Activated CD4-positive, alpha-beta T cell treated with anti-CD3 and anti-CD28 coated beads for 4 hours (primary cell): ENCODE data around the gene CTRL.
"Not testable (repeated sequence)": the region's sequence is repeated elsewhere in the genome, so short reads cannot be mapped to it uniquely, and the experiment has no call there.

Experiments used
- DNase-seq, 2 donors: peaks; one replicate each; pipeline ENCODE4 v3.0.0-alpha.2; 2020

CTRL gene

DNA sequence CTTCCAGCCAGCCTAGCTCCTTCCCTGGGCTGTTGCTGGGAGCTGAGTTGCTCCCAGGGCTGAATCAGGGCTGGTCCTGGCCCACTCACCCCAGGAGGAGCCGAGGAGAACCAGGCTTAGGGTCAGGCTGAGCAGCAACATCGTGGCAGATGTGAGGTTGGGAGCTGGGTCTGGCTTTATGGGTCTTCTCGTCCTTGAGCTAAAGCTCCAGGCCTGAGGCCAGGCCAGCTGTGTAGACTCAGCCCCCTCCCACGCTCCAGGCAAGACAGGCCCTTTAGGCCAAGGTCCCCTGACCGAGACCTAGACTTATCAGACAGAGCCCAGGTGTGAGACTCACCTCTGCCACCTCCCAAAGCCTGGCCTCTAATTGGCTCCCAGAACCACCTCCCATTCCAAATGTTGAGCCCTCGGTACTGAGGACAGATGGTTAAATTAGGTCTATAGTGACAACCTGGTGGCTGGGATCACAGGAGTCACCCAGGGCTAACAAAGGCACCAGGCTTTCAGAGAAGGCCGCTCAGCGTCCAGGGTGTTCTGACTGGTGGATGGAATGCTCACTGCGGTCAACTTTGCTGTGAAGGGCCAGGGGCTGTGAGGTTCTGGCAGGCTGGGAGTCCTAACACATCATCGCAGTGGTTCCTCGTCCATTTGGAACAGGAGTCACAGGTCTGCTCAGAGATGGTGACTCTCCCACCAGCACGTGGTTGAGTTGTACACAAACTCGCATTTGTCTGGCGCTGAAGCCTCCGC lies at the start of gene CTRL:
TSS of gene CTRL (minus strand) at position 151 of the 750 bp plus-strand sequence. CDS start at position 141, 10 bp downstream.
- no peak for DNase-seq

DNA sequence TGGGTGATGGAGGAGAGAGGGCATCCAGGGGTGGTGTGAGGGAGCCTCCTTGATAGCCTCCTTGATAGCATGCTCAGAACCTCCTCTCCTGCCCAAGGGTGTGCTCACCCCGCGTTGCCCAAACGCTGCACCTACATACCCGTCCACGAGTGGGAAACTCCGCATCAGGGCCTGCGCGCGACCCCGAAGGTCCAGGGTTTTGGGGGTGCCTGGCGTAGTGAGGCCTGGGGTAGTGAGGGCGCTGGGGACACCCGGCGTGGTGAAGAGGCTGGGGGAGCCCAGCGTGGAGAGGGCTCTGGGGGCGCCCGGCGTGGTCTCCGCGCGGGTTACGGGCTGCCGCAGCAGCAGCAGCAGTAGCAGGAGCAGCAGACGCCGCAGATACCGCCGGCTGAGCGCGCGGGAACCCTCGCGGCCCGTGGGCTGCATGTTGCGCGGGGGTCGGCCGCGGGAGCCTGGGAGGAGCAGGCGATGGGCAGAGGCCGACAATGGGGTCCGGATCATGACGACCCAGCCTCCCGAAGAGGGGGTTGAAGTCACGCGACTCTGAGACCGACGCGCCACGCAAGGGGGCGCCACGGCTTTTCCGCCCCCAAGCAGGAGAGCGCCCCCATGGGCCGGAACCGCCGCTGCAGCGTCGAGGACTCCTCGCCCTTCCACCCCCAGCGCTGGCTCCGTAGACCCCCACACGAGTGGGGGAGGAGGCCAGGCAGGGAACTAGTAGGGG lies 48.5 kb upstream of the CTRL start, which contains the start of gene DPEP3:
TSS of gene DPEP3 (minus strand) at position 545 of the 724 bp plus-strand sequence. CDS start at position 426, 119 bp downstream.
- no peak for DNase-seq

DNA sequence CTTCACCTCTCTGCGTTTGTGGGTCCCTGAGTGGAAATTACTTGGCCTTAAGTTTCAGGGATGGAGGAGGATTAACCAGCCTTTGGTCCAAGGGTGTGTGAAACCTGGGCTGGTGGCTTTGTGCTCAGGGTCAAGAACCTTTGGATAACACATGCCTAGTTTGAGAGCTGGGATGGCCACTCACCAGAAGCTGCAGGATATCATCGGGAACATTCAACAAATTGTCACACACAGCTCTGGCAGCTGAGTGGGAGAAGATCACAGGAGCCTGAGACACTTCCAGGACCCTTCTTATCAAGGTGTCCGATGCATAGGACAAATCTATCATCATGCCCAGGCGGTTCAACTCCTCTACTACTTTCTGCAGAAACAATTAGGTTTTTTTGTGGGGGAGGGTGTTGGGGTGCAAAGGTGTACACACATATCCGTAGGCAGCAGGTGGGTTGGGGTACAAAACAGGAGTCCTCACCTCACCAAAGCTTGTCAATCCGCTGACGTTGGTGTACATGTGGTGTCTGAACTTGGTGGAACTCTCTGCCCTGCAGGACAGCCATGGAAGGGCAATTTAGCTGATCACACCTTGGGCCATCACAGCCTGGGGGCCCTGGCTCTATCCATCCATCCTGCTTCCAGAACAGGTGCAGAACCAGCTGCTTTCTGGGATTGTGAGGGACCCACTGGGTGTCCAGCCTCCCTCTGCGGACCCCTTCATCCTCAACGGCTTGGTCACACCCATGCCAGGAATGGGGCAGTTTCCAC lies 46.0 kb upstream of the CTRL start:
- no peak for DNase-seq

DNA sequence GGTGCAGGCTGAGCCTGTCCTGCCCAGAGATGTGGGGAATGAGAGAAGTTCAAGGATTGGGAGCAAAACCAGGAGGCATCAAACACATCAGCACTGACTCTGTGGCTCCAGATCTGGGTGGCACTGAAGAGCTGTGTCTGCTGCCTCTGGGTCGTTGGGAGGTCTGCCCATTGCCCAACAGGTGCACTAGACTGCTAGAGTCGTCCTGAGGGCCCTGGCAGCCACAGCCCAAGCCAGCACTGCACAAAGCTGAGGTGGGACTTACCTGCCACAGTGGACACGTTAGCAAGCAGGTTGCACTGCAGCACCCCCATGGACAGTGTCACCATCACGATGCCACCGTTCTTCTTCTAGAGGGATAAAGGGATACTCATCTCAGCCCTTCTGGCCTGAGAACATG lies 45.3 kb upstream of the CTRL start:
- DNase-seq, result no peak

DNA sequence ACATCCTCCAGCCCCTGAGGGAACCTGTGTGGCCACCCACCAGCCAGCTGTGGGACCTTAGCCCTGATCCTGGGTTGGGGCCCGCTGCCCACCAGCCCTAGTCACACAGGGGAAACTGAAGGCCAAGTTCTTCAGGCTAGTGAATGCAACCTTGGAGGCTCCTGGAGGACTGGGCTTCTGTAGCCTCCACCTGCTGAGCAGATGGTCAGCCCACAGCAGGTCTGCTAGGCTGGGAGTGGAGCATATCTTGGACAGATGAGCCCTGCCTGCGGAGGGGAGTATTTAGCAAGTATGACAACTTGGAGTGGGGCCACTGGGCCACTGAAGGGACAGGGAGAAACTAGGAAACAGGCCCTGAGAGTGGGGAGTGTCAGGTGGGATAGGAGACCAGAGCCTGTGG lies 44.5 kb upstream of the CTRL start:
- DNase-seq, result no peak

DNA sequence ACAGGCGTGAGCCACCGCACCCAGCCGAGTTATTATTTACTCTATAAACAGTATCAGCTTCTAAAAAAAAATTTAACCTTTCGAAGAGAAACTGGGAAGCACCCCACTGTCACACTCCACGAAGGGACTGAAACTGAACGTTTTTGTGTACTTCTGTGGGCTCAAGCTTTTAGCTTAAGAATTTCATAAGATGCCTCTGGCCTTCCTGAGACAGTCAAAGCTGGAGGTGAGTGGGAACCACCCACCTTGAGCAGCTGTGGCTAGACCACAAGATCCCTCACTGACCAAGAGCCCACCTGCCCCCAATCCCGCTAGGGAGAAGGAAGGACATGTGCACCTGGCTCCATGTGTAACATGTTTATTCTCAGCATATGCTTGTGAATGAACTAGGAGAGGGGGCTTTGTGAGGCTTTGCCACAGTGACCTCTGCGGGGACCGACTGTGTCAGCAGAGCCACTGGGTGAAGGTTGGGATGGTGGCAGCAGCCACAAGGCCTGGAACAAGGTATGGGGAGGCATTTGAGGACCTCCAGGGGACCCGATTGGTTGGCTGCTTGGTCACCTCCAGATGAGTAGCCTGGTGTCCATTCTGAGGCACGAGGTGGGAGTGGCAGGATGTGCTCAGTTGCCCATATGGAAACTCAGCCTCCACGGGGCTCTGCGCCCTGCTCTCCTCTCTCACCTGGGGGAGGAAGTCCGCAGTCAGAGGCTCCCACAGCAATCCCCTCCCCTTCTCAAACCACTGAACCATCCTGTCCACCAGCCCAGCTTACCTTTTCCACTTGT lies 43.9 kb upstream of the CTRL start:
- DNase-seq, result no peak

DNA sequence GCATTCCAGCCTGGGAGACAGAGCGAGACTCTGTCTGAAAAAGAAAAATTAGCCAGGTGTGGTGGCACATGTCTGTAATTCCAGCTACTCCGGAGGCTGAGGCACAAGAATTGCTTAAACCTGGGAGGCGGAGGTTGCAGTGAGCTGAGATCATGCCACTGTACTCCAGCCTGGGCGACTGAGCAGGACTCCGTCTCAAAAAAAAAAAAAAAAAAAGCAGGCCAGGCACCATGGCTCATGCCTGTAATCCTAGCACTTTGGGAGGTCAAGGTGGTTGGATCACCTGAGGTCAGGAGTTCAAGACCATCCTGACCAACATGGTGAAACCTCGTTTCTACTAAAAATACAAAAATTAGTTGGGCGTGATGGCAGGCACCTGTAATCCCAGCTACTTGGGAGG lies 40.6 kb upstream of the CTRL start:
- DNase-seq, result not testable (repeated sequence)

DNA sequence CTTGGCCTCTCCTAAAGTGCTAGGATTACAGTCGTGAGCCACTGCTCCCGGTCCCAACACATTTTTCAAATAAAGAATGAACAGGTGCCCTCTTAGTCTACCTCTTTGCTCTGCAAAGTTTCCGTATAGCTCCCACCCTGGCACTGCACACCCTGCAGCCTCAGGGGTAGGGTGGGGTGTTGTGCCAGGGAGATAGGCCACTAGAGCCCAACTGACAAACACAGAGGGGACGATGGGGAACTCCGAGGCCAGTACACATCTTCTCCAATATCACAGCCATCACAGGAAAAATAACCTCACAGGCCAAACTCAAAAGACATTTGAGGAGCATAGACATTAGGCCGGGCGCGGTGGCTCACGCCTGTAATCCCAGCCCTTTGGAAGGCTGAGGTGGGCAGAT lies 39.4 kb upstream of the CTRL start:
- DNase-seq, result no peak

DNA sequence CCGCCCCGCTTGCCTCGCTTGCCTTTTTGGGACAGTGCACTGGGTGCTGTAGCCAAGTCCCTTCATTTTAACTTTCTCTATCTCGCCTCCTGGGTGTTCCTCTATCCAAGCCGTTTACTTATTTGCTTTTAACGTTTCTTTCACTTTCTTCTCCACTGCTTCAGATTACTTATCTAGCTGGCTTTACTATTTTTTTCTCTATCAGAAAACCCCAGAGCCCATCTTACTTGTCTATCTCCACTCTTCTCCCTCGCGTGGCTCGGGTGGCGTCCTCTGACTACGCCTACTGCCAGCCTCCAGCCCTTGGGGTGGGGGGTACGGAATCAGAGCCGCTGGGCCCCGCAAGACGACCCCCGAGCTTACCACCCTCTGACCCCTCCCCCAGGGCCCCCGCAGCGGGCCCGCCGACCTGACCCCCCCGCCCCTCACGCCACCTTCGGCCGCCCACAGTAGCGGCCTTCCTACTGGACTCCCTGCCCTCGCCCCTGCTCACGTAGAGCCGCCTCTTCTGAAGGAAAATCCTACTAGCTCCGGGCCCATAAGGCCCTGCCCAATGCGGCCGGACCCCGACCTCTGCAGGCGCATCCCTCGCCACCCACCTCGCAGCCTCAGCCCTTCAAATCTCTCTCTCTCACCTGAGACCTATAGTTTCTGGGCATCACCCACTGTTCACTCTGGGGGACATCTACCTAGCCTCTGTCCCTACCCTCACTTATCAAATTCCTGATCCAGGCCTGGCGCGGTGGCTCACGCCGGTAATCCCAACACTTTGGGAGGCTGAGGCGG lies 37.8 kb upstream of the CTRL start:
- DNase-seq, result no peak

DNA sequence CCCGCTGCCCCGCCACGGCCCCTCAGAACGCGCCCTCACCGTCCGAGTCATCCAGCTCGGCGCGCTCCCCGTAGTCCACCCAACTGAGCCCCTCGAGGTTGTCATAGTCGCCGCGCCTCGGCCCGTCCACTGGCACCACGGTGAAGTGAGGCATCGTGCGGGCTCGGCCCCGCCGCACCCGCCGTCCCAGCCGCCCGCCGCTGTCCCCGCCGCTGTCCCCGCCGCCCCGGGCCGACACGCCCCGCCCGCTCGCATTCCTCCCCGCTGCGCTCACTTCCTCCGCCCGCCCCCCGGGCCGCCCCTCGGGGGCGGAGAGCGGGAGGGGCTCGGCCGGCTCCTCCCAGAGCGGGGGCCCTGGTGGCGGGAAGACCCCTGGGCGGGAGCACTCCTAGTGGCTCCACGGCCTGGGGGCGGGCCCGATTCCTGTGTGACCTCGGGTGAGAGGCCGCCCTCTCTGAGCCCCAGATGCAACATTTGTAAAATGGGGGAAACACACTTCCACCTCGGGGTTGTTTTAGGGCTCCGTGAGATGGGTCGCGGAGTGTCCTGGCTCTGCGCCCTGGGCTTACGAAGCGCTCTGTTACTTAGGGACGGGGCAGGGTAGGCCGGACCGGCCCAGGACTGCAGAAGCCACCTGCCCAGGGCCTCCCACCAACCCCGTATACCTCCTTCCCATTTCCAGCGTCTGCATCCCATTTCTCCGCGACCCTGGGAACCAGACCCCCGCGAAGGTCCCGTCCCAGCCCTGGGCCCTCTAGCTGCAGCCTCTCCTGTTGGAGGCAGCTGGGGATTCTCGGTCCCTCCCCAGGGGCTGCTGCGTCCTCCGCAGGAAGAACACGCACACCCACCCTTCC lies 37.0 kb upstream of the CTRL start, which contains the start of gene SLC12A4:
TSS of gene SLC12A4 (minus strand) at position 238 of the 854 bp plus-strand sequence. CDS start at position 154, 84 bp downstream.
- DNase-seq, result peak; percentile 77 to 78

DNA sequence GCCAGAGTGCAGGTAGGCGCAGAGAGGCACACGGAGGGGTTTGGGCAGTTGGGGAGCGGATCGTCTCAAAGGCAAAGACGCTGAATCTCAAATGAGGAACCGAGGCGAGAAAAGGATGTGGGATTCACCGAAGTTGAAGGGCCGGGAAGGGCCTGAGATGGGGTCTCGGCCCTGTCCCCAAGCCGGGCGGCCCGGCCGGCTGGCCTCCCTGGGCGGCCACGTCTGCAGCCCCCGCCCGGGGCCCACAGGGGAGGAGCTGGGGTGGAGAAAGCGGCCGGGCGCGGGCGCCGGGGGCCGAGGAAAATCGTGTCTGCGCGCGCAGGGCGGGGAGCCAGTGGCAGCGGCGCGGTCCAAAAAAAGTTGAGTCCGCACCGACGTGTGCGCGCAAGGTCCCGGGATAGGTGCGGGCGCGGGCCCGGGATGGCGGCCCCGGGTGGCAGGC lies 36.3 kb upstream of the CTRL start:
- peak in 1 of 2 donors; percentile 21 for DNase-seq

DNA sequence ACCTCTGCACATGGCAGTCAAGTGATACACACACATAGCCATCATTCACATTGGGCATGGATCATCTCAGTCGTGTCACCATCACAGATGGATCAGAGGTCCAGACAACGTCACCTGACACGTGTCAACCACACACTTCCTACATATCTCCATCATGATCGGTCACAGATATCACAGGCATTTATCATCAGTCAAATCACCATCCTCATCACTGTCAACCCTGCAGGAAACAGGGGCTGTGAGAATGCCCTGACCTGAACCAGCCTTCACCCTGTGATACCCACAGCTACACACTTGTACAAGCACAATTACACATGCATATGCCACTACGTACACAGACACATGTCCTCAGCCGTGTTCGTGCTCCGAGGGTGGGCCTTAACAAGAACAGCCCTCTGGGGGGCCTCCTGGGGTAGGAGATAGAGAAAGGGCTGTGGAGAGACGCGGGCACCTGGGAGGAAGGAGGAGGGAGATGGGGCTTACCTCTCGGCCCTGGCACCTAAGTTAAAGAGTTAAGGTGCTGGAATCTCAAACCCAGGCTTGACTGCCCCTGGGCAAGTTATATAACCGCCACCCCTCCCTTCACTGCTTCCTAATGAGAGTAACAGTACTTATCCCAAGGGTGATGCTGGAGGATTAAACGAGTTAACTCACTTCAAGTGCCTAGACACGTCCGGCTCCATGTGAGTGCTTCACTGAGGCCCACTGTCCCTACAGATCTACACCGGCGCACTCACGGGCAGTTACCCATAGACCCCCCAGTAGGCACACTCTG lies 35.7 kb upstream of the CTRL start:
- no peak for DNase-seq

DNA sequence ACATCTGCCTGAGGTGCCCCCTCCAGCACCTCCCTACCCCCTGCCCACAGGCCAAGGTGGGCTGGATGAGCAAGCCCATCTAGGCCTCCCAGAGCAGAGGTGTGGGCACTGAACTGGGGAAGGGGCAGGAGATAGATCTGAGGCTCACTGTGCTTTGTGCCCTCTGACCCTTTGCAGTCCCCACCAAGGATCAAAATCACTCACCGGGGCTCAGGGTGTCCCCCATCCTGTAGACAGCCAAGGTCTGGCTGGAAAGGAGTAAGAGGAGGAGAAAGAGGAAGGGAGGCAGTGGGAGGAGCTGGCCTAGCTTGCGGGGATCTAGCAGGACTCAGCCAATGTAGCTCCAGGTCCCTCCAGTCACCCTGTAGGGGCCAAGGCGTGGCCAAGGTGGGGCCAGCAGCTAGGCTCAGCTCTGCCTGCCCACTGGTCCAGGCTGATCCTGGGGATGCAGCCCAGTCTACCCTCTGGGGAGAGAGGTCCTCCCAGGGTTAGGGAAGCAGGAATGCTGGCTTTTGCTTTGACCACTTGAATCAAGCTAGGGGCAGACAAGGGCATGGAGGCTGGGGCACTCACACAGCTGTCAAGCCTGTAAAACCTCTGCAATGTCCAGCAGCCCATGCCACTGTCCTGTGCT lies 35.0 kb upstream of the CTRL start:
- no peak for DNase-seq

DNA sequence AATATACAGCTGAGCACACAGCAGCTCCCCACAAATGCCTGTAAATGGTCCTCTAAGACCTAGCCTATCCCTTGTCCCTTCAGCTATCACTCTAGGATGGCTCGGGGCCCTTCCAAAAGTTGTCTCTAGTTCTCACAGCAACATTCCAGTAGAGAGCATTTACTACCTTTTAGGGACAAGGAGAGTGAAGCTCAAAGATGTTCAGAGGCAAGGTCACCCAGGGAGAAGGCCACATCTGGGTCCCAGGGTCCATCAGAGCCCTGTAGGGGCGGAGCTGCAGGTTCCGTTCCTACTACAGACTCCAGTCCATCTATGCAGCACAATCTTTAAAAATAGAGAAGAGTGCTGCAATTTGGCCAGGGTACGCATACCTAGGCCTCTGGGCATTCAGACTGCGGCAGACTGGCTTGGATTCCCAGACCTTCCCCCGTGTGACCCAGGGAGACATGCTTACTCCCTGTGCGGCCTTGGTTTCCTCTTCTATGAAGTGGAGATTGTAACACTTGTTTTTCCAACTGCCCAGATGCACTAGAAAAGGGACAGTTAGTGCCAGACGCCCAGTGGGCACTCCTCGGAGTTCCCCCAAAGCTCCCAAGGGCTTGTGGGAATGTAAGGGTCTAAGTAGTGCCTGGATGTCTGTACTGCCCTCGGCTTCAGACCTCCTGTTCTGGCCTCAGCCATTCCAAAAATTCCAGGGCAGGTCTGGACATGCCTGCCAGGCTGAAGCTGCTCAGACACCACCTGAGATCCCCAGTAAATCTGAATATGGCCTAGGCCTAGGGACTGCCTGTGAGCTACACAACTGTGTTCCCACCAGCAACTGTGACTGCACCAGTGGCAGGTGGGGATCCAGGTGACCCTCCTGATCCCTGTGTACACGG lies 34.2 kb upstream of the CTRL start:
- no peak for DNase-seq

DNA sequence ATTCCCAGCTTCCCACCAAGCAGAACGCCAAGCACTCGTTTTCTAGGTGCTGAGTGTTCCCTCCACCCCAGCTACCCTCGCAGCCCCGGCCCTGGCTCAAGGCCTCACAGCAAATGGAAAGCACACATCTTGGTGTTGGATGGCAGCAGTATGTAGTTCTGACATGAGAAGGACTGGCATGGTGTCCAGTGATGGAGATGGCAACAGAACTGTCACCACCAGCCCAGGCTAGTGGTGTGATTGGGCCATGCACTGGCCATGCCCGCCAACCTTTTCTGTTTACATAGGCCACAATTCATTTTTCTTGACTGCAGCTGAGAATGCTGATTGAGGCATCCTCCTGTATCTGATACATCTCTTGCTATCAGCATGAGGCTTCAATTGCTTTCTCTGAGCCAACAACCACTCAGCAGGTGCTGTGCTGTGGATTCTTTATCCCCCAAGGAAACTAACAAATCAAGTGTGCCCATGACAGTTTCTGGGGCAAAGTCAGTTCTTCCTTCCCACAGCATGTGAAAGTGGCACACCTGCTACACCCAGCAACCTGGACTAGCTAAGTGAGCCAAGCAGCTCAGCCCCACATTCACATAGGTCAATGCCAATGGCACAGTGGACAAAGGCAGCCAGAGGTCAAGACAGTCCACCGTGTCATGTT lies 32.9 kb upstream of the CTRL start:
- DNase-seq, result no peak

DNA sequence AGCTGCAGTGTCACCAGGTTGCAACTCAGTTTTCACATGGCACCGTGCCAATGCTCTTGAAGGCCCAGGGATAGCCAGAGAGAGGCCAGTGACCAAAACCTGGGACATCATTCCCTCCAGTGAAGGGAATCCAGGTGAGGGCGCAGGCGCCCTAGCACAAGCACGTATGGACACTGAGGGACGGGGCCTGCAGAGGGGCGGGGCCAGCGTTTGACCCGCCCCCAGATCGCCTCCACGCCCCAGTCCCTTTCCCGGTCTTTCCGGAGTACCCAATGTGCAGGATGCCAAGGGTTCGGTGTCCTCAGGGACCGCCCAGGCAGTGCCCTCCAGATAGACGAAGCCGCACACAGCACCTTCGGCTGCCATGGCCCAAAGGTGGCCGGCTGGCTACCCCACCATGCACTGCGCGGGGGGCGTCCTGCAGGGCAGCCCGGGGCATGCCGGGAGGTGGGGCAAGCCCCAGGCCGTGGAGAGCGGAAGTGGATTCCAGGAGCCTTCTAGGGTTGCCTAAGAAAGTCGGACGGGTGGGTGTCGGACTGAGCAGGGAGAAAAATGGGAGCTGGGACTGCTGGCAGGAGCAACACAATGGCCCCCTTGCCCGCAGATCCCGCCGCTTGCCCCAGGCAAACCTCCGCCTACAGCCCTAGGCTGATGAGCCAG lies 32.1 kb upstream of the CTRL start:
- DNase-seq, result no peak

DNA sequence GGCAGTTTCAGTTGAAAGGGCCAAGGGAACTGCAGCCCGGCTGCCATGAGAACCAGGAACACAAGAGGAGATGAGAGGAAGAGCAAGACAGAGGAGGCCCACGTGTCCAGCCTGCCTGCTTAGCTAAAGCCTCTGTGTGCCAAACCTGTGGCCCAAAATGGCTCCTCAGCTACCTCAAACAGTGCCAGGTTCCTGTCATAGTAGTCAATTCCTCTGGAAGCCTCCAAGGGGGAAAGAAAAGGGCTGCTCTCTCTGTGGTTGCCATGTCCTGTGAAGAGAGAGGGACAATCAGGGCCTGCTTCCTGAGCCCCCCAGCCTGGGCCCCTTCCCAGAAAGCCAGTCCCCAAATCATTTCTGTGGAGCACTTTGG lies 31.6 kb upstream of the CTRL start:
- no peak for DNase-seq
